GM23248 (cell line): ENCODE measurements around the gene NAV3. TPM values are rescaled to one million over a fixed set of nuclear protein-coding genes. Genes with fewer than 3 reads are reported as not detected.
A peak's percentile ranks its signal among the peaks of the same experiment; 100 is the strongest.

ENCODE experiments used
- DNase-seq: peaks from one replicate; pipeline ENCODE4 v3.0.0-alpha.2; 2015
- H2AFZ ChIP-seq: fragments of 200-600 bp; sonication (generic); 2 replicates; pipeline ENCODE4 v1.6.1; 2016; ENCODE audit warnings: antibody characterized with exemption
- H3F3A ChIP-seq: fragments of 200-600 bp; sonication (generic); 2 replicates; pipeline ENCODE4 v1.6.1; 2016; ENCODE audit warnings: mild to moderate bottlenecking, antibody characterized with exemption, mixed run types; ENCODE audit not compliant: insufficient read depth
- H3K27ac ChIP-seq: fragments of 200-600 bp; sonication (generic); 2 replicates; pipeline ENCODE4 v1.5.1; 2016; ENCODE audit warnings: mild to moderate bottlenecking
- H3K27me3 ChIP-seq: fragments of 200-600 bp; sonication (generic); replicated peaks from 2 replicates; pipeline ENCODE4 v1.6.1; 2016; ENCODE audit warnings: mild to moderate bottlenecking; ENCODE audit not compliant: insufficient read depth
- H3K36me3 ChIP-seq: fragments of 200-600 bp; sonication (generic); 2 replicates; pipeline ENCODE4 v1.6.1; 2016; ENCODE audit warnings: low read depth, mild to moderate bottlenecking
- H3K4me1 ChIP-seq: fragments of 200-600 bp; sonication (generic); 2 replicates; pipeline ENCODE4 v1.6.1; 2016; ENCODE audit warnings: mild to moderate bottlenecking; ENCODE audit not compliant: insufficient read depth
- H3K4me2 ChIP-seq: fragments of 200-600 bp; sonication (generic); one replicate; pipeline ENCODE4 v1.6.1; 2016; ENCODE audit warnings: mild to moderate bottlenecking; ENCODE audit not compliant: unreplicated experiment
- H3K4me3 ChIP-seq: fragments of 200-600 bp; sonication (generic); 2 replicates; pipeline ENCODE4 v1.5.1; 2016; ENCODE audit warnings: mild to moderate bottlenecking
- H3K79me2 ChIP-seq: fragments of 200-600 bp; sonication (generic); 2 replicates; pipeline ENCODE4 v1.6.1; 2016; ENCODE audit warnings: mild to moderate bottlenecking; ENCODE audit not compliant: insufficient read depth
- H3K9ac ChIP-seq: fragments of 200-600 bp; sonication (generic); 2 replicates; pipeline ENCODE4 v1.6.1; 2016; ENCODE audit warnings: mild to moderate bottlenecking
- H3K9me2 ChIP-seq: fragments of 200-600 bp; sonication (generic); 2 replicates; pipeline ENCODE4 v1.6.1; 2016; ENCODE audit warnings: mixed run types, mild to moderate bottlenecking, moderate library complexity; ENCODE audit not compliant: insufficient read depth
- H3K9me3 ChIP-seq: fragments of 200-600 bp; sonication (generic); one replicate; pipeline ENCODE4 v1.6.1; 2017; ENCODE audit warnings: low read depth
- H4K20me1 ChIP-seq: fragments of 200-600 bp; sonication (generic); 2 replicates; pipeline ENCODE4 v1.6.0; 2016; ENCODE audit not compliant: insufficient read depth
- EZH2 ChIP-seq: fragments of 200-600 bp; sonication (generic); IDR thresholded peaks from 2 replicates; pipeline ENCODE4 v1.6.1; 2018; ENCODE audit warnings: antibody characterized with exemption, mild to moderate bottlenecking; ENCODE audit not compliant: insufficient read depth, poor library complexity, severe bottlenecking
- EZH2phosphoT487 ChIP-seq: fragments of 200-600 bp; sonication (generic); IDR thresholded peaks from 2 replicates; pipeline ENCODE4 v1.6.1; 2018; ENCODE audit warnings: antibody characterized with exemption, moderate library complexity, mild to moderate bottlenecking, low read depth; ENCODE audit not compliant: insufficient read depth
- WGBS, 2 experiments: methylation state at CpG; one replicate each; pipeline ENCODE4 v1.1.6; 2015 to 2017; ENCODE audit warnings: low lambda C conversion rate in 2 of 2, low coverage in 1 of 2; ENCODE audit errors: missing lambda C conversion rate in 2 of 2; 5-methylcytosine and 5-hydroxymethylcytosine counted together
- in situ Hi-C: fragments of 300-500 bp; cut with MboI; formaldehyde crosslinking; loops from 2 replicates; pipeline ENCODE4 v1.15.0; 2020
- polyA plus RNA-seq: library from polyadenylated mRNA; unstranded; fragments of >200 nt; fragmentation: Nextera tagmentation; extraction: Ambion mirVana; gene quantifications from 2 replicates; pipeline ENCODE4 v1.2.1, GENCODE V29; 2016
- total RNA-seq: library from RNA; depleted of rRNA; stranded (reverse); fragments of >200 nt; shearing (Covaris generic); gene quantifications from 2 replicates; pipeline ENCODE4 v1.2.3, GENCODE V29; 2014

Gene NAV3
- total and polyA plus RNA-seq, 2 experiments from 2014 or later, result 24.2 to 69.9 TPM

- 0 out of 2 replicates have a peak, but pooled peaks cover 6% of the 10 kb centered on the region for H3K36me3 ChIP-seq
- H3K4me1 ChIP-seq, result peaks cover 28% of the 10 kb centered on the region
- H3K27me3 ChIP-seq, result no peaks in the 10 kb centered on the region
- no peak for TF ChIP-seq EZH2phosphoT487
- no peak for TF ChIP-seq EZH2
- no peak overlapping the region for H3K9ac ChIP-seq
- H3K27ac ChIP-seq, result 0 out of 2 replicates have a peak overlapping the region, but pooled peaks have one; percentile 6
- peaks cover 19% of the 10 kb centered on the region for H3F3A ChIP-seq
- in situ Hi-C loops, result no loop called here
- H3K4me2 ChIP-seq, result no peak overlapping the region
- H3K4me3 ChIP-seq, result no peak overlapping the region
- DNase-seq, result peak; percentile 39
- 73 to 91% methylated on average over 1 of the region's 1 CpG for WGBS, 2 experiments
- H3K9me2 ChIP-seq, result no peaks in the 10 kb centered on the region
- no peaks in the 10 kb centered on the region for H4K20me1 ChIP-seq
- H3K79me2 ChIP-seq, result peaks cover 33% of the 10 kb centered on the region; the same call in 1 of the 2 replicates
- no peak overlapping the region for H2AFZ ChIP-seq
- no peaks in the 10 kb centered on the region for H3K9me3 ChIP-seq
Observed at GRCh38 chr12:78087363-78087675, 256.6 kb downstream of the NAV3 start.

GRCh38 chr12:78088391-78088832 lies 257.7 kb downstream of the NAV3 start:
- Histone ChIP-seq H3K4me3 (0 out of 2 replicates have a peak overlapping the region, but pooled peaks have one; percentile 8), H2AFZ (no peak overlapping the region), H3K4me2 (peak overlapping the region; percentile 9), H3K27ac (no peak overlapping the region), H3F3A (peaks cover 19% of the 10 kb centered on the region), H3K9me2 (no peaks in the 10 kb centered on the region), H3K9me3 (no peaks in the 10 kb centered on the region), H3K27me3 (no peaks in the 10 kb centered on the region), H3K79me2 (peaks cover 41% of the 10 kb centered on the region; the same call in 1 of the 2 replicates), H3K36me3 (0 out of 2 replicates have a peak, but pooled peaks cover 6% of the 10 kb centered on the region), H3K4me1 (peaks cover 28% of the 10 kb centered on the region), H4K20me1 (no peaks in the 10 kb centered on the region), H3K9ac (no peak overlapping the region)
- TF ChIP-seq EZH2phosphoT487, result no peak
- no peak for TF ChIP-seq EZH2
- peak; percentile 20 for DNase-seq
- 99% methylated on average over 3 of the region's 3 CpGs for WGBS, 2 experiments
- in situ Hi-C loops, result no loop called here

GRCh38 chr12:78090266-78090665 lies 259.6 kb downstream of the NAV3 start:
- in situ Hi-C loops, result no loop called here
- H3K79me2 ChIP-seq, result peaks cover 44% of the 10 kb centered on the region; the same call in 1 of the 2 replicates
- DNase-seq, result no peak

GRCh38 chr12:78095623-78096022 lies 264.9 kb downstream of the NAV3 start:
- Histone ChIP-seq H3K79me2 (peaks cover 30% of the 10 kb centered on the region; the same call in 1 of the 2 replicates), H3K27me3 (no peaks in the 10 kb centered on the region), H3K4me3 (no peak overlapping the region), H4K20me1 (no peaks in the 10 kb centered on the region), H3K36me3 (0 out of 2 replicates have a peak, but pooled peaks cover 12% of the 10 kb centered on the region), H3K9ac (no peak overlapping the region), H3K4me2 (no peak overlapping the region), H3F3A (peaks cover 10% of the 10 kb centered on the region; the same call in 1 of the 2 replicates), H3K9me3 (no peaks in the 10 kb centered on the region), H3K9me2 (no peaks in the 10 kb centered on the region), H3K4me1 (peaks cover 11% of the 10 kb centered on the region; the same call in 1 of the 2 replicates), H3K27ac (no peak overlapping the region), H2AFZ (no peak overlapping the region)
- in situ Hi-C loops, result no loop called here
- no peak for DNase-seq
- WGBS, 2 experiments, result 89 to 95% methylated on average over 1 of the region's 1 CpG
- TF ChIP-seq EZH2phosphoT487, result no peak
- TF ChIP-seq EZH2, result no peak

More at GRCh38 chr12:78090266-78090665, 259.6 kb downstream of the NAV3 start:
- no peak overlapping the region for H2AFZ ChIP-seq
- TF ChIP-seq EZH2, result no peak
- TF ChIP-seq EZH2phosphoT487, result no peak
- H3K9me3 ChIP-seq, result no peaks in the 10 kb centered on the region
- H3K9me2 ChIP-seq, result no peaks in the 10 kb centered on the region
- H3K27me3 ChIP-seq, result no peaks in the 10 kb centered on the region
- H3K4me3 ChIP-seq, result no peak overlapping the region
- no peak overlapping the region for H3K27ac ChIP-seq
- peaks cover 16% of the 10 kb centered on the region for H3F3A ChIP-seq
- H3K9ac ChIP-seq, result no peak overlapping the region
- 0 out of 2 replicates have a peak, but pooled peaks cover 6% of the 10 kb centered on the region for H3K36me3 ChIP-seq
- no peaks in the 10 kb centered on the region for H4K20me1 ChIP-seq
- peaks cover 25% of the 10 kb centered on the region for H3K4me1 ChIP-seq
- H3K4me2 ChIP-seq, result no peak overlapping the region
